Panc1 (cell line): ENCODE data around the gene CASP2. TPM values are rescaled to one million over a fixed set of nuclear protein-coding genes. Genes with fewer than 3 reads are reported as not detected.

Experiments used
- ATAC-seq: fragments of 200-7000 bp; cut with Tn5 transposase; 2 replicates; pipeline ENCODE4 v1.9.1; 2020; ENCODE audit warnings: mild to moderate bottlenecking, moderate library complexity
- BruUV-seq: library from RNA; stranded (reverse); fragments of 400-500 nt; replicated peaks from 2 replicates; lab custom pipeline; 2021; lab: Mats Ljungman, UMichigan
- CTCF ChIA-PET: fragments of 300-600 bp; sonication (Branson Sonifier 250); formaldehyde crosslinking; loops from one replicate; lab custom pipeline; 2022; ENCODE audit warnings: antibody characterized with exemption; lab: Charles Lee
- POLR2A ChIA-PET: fragments of 300-600 bp; sonication (Branson Sonifier 250); formaldehyde crosslinking; loops from one replicate; lab custom pipeline; 2022; ENCODE audit warnings: antibody characterized with exemption; lab: Charles Lee
- DNase-seq: peaks from one replicate; pipeline ENCODE4 v3.0.0-alpha.2; 2010; ENCODE audit warnings: low read depth, low spot score
- H3K27ac ChIP-seq: 2 replicates; pipeline ENCODE4 v1.5.1; 2011; ENCODE audit warnings: mild to moderate bottlenecking, low read length, inconsistent platforms
- H3K27me3 ChIP-seq: fragments of 200-500 bp; sonication (Bioruptor generic); 2 replicates; pipeline ENCODE4 v1.6.0; 2014; ENCODE audit warnings: low read length, inconsistent platforms; ENCODE audit not compliant: control insufficient read depth, insufficient read depth
- H3K36me3 ChIP-seq: fragments of 200-500 bp; sonication (Bioruptor generic); 2 replicates; pipeline ENCODE4 v1.5.1; 2014; ENCODE audit warnings: inconsistent platforms, mild to moderate bottlenecking, low read length, moderate library complexity; ENCODE audit not compliant: control insufficient read depth, insufficient read depth
- H3K4me1 ChIP-seq: 2 replicates; pipeline ENCODE4 v1.5.1; 2011; ENCODE audit warnings: inconsistent platforms, mild to moderate bottlenecking, low read length, moderate library complexity; ENCODE audit not compliant: control insufficient read depth, insufficient read depth
- H3K4me3 ChIP-seq, 2 experiments: 2 replicates each; pipeline ENCODE4 v1.5.1; 2011 to 2012; ENCODE audit warnings: low read depth in 2 of 2, low read length in 2 of 2, mild to moderate bottlenecking in 2 of 2, inconsistent platforms in 1 of 2, moderate library complexity in 1 of 2
- H3K9me3 ChIP-seq: fragments of 200-500 bp; sonication (Bioruptor generic); 2 replicates; pipeline ENCODE4 v1.5.1; 2014; ENCODE audit warnings: low read depth, mild to moderate bottlenecking, inconsistent platforms, low read length, moderate library complexity; ENCODE audit not compliant: control insufficient read depth, insufficient read depth
- POLR2AphosphoS5 ChIP-seq: IDR thresholded peaks from 2 replicates; pipeline ENCODE4 v1.6.1; 2012; ENCODE audit warnings: mild to moderate bottlenecking, low read depth, low read length, moderate library complexity
- SIN3A ChIP-seq: IDR thresholded peaks from 2 replicates; pipeline ENCODE4 v1.6.1; 2012; ENCODE audit warnings: low read depth, mild to moderate bottlenecking, low read length, moderate library complexity, borderline replicate concordance; ENCODE audit not compliant: insufficient read depth
- TCF7L2 ChIP-seq: IDR thresholded peaks from 2 replicates; pipeline ENCODE4 v1.6.1; 2011; ENCODE audit warnings: mild to moderate bottlenecking, low read depth, low read length, inconsistent platforms
- in situ Hi-C: cut with HindIII; loops from 2 replicates; pipeline ENCODE4 v1.10.0; 2016; ENCODE audit warnings: low sequenced_read_pairs, low pct_unique_long_range_greater_than_20kb
- intact Hi-C: fragments of 100-400 bp; cut with micrococcal nuclease; formaldehyde crosslinking; loops from one replicate; pipeline ENCODE4 v1.10.0; 2022; ENCODE audit not compliant: unreplicated experiment
- total RNA-seq: library from RNA; stranded (reverse); gene quantifications from one replicate; pipeline ENCODE4 v1.2.1, GENCODE V29; 2021; ENCODE audit not compliant: unreplicated experiment
- TF ChIP-seq, protein P1 (sequence below), 2 experiments: IDR thresholded peaks; 2 replicates each; pipeline ENCODE4 v1.6.1; 2011 to 2012; ENCODE audit warnings: low read depth in 2 of 2, control low read depth in 1 of 2, low read length in 1 of 2, mild to moderate bottlenecking in 1 of 2, moderate library complexity in 1 of 2; ENCODE audit not compliant: insufficient read depth in 1 of 2
- TF ChIP-seq, protein P2 (sequence below): fragments of 450-650 bp; IDR thresholded peaks from 2 replicates; pipeline ENCODE4 v1.5.1; 2017; ENCODE audit warnings: mild to moderate bottlenecking

CASP2 gene
- total RNA-seq, 1 experiment from 2014 or later, result 47.4 TPM

DNA sequence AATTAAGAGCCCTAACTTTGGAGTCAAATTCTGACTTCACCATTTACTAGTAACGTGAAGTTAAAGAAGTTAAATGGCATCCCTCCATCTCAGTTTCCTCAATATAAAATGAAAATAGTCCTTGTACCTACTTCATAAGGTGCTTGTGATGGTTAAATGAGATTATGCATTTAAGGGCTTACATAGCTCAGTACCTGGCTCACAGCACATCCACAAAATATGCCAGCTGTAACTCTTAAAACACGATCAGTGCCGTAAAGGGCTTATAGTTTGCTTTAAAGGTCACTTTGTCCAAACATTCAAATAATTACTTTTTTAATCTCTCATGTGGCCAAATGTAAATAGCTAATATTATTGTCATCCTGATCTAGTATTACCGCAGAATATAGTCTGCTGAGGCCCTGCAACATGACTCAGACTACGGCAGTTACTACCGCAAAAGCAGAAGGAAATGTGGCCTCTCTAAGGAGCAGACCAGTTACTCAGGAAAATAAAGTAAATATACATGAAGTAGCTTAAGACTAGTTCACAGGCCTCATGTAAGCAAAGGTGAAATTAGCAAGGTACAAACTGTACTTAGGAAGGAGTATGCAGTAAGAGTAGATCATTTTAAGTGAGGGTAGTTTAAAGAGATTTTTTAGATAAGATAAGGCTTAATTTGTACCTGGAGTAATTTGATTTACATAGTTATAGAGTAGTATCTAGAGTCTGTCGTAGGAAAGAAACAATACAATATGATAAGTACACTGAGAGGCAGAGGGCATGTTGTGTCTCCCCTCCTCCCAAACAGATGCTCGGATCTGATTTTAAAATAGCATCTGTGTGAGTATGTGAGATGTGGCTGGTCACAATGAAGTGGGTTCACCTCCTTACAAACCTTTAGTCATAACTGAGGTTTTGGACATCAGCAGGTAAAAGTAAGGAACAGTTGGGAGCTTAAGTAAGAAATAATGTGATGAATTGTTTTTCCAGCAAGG is 13.1 kb downstream of the CASP2 start:
- Histone ChIP-seq H3K36me3 (peaks cover 48% of the 10 kb centered on the region), H3K4me3 (no peak overlapping the region), H3K4me1 (no peaks in the 10 kb centered on the region), H3K9me3 (no peaks in the 10 kb centered on the region), H3K27ac (no peak overlapping the region), H3K27me3 (no peaks in the 10 kb centered on the region)
- ChIA-PET POLR2A (interaction anchor here (0.5 kb wide), 1 partner anchor 12 kb away, joined by 5 read pairs; no protein-coding TSS in a partner anchor), CTCF (no interaction called here)
- TF ChIP-seq POLR2AphosphoS5 (no peak), TCF7L2 (no peak), SIN3A (no peak)
- TF ChIP-seq, protein P1, sequence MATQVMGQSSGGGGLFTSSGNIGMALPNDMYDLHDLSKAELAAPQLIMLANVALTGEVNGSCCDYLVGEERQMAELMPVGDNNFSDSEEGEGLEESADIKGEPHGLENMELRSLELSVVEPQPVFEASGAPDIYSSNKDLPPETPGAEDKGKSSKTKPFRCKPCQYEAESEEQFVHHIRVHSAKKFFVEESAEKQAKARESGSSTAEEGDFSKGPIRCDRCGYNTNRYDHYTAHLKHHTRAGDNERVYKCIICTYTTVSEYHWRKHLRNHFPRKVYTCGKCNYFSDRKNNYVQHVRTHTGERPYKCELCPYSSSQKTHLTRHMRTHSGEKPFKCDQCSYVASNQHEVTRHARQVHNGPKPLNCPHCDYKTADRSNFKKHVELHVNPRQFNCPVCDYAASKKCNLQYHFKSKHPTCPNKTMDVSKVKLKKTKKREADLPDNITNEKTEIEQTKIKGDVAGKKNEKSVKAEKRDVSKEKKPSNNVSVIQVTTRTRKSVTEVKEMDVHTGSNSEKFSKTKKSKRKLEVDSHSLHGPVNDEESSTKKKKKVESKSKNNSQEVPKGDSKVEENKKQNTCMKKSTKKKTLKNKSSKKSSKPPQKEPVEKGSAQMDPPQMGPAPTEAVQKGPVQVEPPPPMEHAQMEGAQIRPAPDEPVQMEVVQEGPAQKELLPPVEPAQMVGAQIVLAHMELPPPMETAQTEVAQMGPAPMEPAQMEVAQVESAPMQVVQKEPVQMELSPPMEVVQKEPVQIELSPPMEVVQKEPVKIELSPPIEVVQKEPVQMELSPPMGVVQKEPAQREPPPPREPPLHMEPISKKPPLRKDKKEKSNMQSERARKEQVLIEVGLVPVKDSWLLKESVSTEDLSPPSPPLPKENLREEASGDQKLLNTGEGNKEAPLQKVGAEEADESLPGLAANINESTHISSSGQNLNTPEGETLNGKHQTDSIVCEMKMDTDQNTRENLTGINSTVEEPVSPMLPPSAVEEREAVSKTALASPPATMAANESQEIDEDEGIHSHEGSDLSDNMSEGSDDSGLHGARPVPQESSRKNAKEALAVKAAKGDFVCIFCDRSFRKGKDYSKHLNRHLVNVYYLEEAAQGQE (IDR thresholded peaks at IDR 0.05; ENCODE audit: insufficient read depth in 1 of 2, low read depth in 2 of 2, low read length in 1 of 2), result no peak
- TF ChIP-seq, protein P2, sequence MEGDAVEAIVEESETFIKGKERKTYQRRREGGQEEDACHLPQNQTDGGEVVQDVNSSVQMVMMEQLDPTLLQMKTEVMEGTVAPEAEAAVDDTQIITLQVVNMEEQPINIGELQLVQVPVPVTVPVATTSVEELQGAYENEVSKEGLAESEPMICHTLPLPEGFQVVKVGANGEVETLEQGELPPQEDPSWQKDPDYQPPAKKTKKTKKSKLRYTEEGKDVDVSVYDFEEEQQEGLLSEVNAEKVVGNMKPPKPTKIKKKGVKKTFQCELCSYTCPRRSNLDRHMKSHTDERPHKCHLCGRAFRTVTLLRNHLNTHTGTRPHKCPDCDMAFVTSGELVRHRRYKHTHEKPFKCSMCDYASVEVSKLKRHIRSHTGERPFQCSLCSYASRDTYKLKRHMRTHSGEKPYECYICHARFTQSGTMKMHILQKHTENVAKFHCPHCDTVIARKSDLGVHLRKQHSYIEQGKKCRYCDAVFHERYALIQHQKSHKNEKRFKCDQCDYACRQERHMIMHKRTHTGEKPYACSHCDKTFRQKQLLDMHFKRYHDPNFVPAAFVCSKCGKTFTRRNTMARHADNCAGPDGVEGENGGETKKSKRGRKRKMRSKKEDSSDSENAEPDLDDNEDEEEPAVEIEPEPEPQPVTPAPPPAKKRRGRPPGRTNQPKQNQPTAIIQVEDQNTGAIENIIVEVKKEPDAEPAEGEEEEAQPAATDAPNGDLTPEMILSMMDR, result no peak
- ATAC-seq, result no peak
- DNase-seq, result no peak
- BruUV-seq, result TSS peak; percentile 4
- intact Hi-C loops (no loop called here), in situ Hi-C loops (no loop called here)

DNA sequence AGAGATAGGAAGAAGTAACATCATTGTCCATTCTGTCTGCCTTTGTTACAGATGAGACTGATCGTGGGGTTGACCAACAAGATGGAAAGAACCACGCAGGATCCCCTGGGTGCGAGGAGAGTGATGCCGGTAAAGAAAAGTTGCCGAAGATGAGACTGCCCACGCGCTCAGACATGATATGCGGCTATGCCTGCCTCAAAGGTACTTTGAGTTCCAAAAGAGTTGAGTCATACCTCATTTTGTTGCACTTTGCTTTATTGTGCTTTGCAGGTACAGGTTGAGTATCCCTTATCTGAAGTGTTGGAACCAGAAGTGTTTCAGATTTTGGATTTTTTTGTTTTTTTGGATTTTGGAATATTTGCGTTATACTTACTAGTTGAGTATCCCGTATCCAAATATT is 15.6 kb downstream of the CASP2 start:
- no TSS peak for BruUV-seq
- Histone ChIP-seq H3K27me3 (no peaks in the 10 kb centered on the region), H3K4me1 (no peaks in the 10 kb centered on the region), H3K27ac (no peak overlapping the region), H3K4me3 (no peak overlapping the region), H3K36me3 (peaks cover 41% of the 10 kb centered on the region), H3K9me3 (no peaks in the 10 kb centered on the region)
- CTCF ChIA-PET, result no interaction called here
- TF ChIP-seq, protein P1 (IDR thresholded peaks at IDR 0.05; ENCODE audit: insufficient read depth in 1 of 2, low read depth in 2 of 2, low read length in 1 of 2), result no peak
- TF ChIP-seq, protein P2, result no peak
- TF ChIP-seq TCF7L2 (no peak), SIN3A (no peak), POLR2AphosphoS5 (no peak)
- POLR2A ChIA-PET, result no interaction called here
- intact Hi-C loops, result loop anchor here (2.0 kb wide), 1 partner anchor 63 kb away; no protein-coding TSS in a partner anchor
- in situ Hi-C loops, result no loop called here
- no peak for ATAC-seq
- no peak for DNase-seq
